ENCODE data around the gene CRYBG1.

CRYBG1 gene

DNA sequence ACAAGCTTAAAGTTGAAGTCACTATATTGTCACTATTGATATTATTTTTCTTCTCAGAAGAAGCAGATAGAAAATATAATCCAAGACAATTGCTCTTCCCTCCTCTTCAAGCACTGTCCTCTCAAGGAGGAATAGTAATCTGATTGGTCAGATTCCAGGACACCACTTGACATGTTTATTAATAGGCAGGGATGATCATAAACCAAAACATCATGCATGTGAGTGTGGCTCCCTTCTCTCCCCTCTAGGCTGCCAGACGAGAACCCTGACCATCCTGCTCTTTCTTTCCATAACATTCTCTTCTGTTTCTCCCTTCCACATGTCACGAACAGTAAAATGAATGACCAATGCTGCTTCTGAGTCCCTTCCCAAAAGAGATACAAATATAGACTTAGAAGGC, 42.5 kb upstream of the CRYBG1 start:
- no peak for DNase-seq (ENCODE audit: low spot score)
- Histone ChIP-seq H3K27me3 (ENCODE audit: control insufficient read depth in 3 of 3, insufficient read depth in 3 of 3, low read depth in 1 of 3, low read length in 3 of 3) (no peaks in the 10 kb centered on the region), H4K8ac (ENCODE audit: low read depth, low read length) (no peak overlapping the region), H2AFZ (ENCODE audit: low read length) (no peak overlapping the region), H3K4me2 (ENCODE audit: insufficient read depth, low read length, poor library complexity, severe bottlenecking) (no peak overlapping the region), H2AK5ac (ENCODE audit: low read depth, low read length) (no peak overlapping the region), H3K79me1 (ENCODE audit: low read depth, low read length) (peaks cover 2% of the 10 kb centered on the region), H2BK5ac (ENCODE audit: low read length) (no peak overlapping the region), H3K4ac (ENCODE audit: low read length) (no peak overlapping the region), H2BK15ac (ENCODE audit: low read length) (no peak overlapping the region), H3K36me3 (replicated peaks in 1 of 2; ENCODE audit: control insufficient read depth in 2 of 2, insufficient read depth in 2 of 2, low read length in 2 of 2) (peaks cover 0 to 31% of the 10 kb centered on the region in 2 donors), H3K14ac (ENCODE audit: low read length) (no peak overlapping the region), H3K4me1 (ENCODE audit: control insufficient read depth in 2 of 2, insufficient read depth in 1 of 2, low read depth in 1 of 2, low read length in 2 of 2) (no peaks in the 10 kb centered on the region), H4K91ac (ENCODE audit: low read depth, low read length, poor library complexity) (no peak overlapping the region), H2BK12ac (ENCODE audit: low read length) (no peak overlapping the region), H3K4me3 (ENCODE audit: low read length in 2 of 2) (no peak overlapping the region), H3K27ac (replicated peaks; ENCODE audit: low read length) (no peak overlapping the region), H2BK120ac (ENCODE audit: low read depth, low read length) (no peak overlapping the region), H3K18ac (ENCODE audit: low read length) (no peak overlapping the region), H3K9ac (ENCODE audit: low read depth, low read length, poor library complexity) (no peak overlapping the region), H3K23ac (ENCODE audit: low read depth, low read length, poor library complexity) (no peak overlapping the region), H3K9me3 (replicated peaks in 1 of 2; ENCODE audit: control insufficient read depth in 2 of 2, insufficient read depth in 1 of 2, low read depth in 1 of 2, low read length in 2 of 2) (no peaks in the 10 kb centered on the region)
- no CpG with 5 or more reads among the region's 2 CpGs for WGBS, 2 donors (ENCODE audit: extremely low coverage in 2 of 2, insufficient read length in 2 of 2, insufficient replicate concordance in 1 of 2)

- Histone ChIP-seq H3K14ac (ENCODE audit: low read length) (no peak overlapping the region), H3K4me1 (ENCODE audit: control insufficient read depth in 2 of 2, insufficient read depth in 1 of 2, low read depth in 1 of 2, low read length in 2 of 2) (no peaks in the 10 kb centered on the region), H3K9me3 (replicated peaks in 1 of 2; ENCODE audit: control insufficient read depth in 2 of 2, insufficient read depth in 1 of 2, low read depth in 1 of 2, low read length in 2 of 2) (no peaks in the 10 kb centered on the region), H3K79me1 (ENCODE audit: low read depth, low read length) (peaks cover 4% of the 10 kb centered on the region), H3K27me3 (ENCODE audit: control insufficient read depth in 3 of 3, insufficient read depth in 3 of 3, low read depth in 1 of 3, low read length in 3 of 3) (no peaks in the 10 kb centered on the region), H2BK12ac (ENCODE audit: low read length) (no peak overlapping the region), H3K23ac (ENCODE audit: low read depth, low read length, poor library complexity) (no peak overlapping the region), H3K4ac (ENCODE audit: low read length) (no peak overlapping the region), H2AFZ (ENCODE audit: low read length) (no peak overlapping the region), H2BK120ac (ENCODE audit: low read depth, low read length) (no peak overlapping the region), H3K18ac (ENCODE audit: low read length) (no peak overlapping the region), H2BK15ac (ENCODE audit: low read length) (no peak overlapping the region), H2BK5ac (ENCODE audit: low read length) (no peak overlapping the region), H4K91ac (ENCODE audit: low read depth, low read length, poor library complexity) (no peak overlapping the region), H3K9ac (ENCODE audit: low read depth, low read length, poor library complexity) (no peak overlapping the region), H2AK5ac (ENCODE audit: low read depth, low read length) (no peak overlapping the region), H3K4me3 (ENCODE audit: low read length in 2 of 2) (no peak overlapping the region), H4K8ac (ENCODE audit: low read depth, low read length) (no peak overlapping the region), H3K27ac (replicated peaks; ENCODE audit: low read length) (no peak overlapping the region), H3K36me3 (replicated peaks in 1 of 2; ENCODE audit: control insufficient read depth in 2 of 2, insufficient read depth in 2 of 2, low read length in 2 of 2) (peaks cover 0 to 23% of the 10 kb centered on the region in 2 donors), H3K4me2 (ENCODE audit: insufficient read depth, low read length, poor library complexity, severe bottlenecking) (no peak overlapping the region)
- DNase-seq (ENCODE audit: low spot score): no peak
Observed at GRCh38 chr6:106318851-106319250, 41.7 kb upstream of the CRYBG1 start.

DNA sequence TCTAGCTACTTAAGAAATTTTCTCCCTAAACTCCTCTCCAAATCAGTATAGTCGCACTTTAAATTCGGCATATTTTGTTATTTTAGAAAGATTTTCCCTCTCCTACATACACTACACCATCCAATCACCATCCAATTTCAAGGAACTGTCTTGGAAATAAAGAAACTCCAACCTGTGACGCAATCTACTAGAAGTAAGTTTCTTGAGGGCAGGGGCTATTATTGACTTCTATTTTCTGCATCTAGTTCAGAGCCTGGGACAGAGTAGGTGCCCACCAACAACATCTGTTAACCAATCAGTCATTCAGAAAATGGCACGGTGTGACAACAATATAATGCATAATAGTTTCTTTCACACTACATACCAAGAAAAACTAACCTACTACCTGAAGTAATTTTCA, 38.6 kb upstream of the CRYBG1 start:
- Histone ChIP-seq H2AK5ac (ENCODE audit: low read depth, low read length) (no peak overlapping the region), H2BK15ac (ENCODE audit: low read length) (no peak overlapping the region), H3K27me3 (ENCODE audit: control insufficient read depth in 3 of 3, insufficient read depth in 3 of 3, low read depth in 1 of 3, low read length in 3 of 3) (no peaks in the 10 kb centered on the region), H3K18ac (ENCODE audit: low read length) (no peak overlapping the region), H2BK12ac (ENCODE audit: low read length) (no peak overlapping the region), H2AFZ (ENCODE audit: low read length) (no peak overlapping the region), H3K4me3 (ENCODE audit: low read length in 2 of 2) (no peak overlapping the region), H4K8ac (ENCODE audit: low read depth, low read length) (no peak overlapping the region), H4K91ac (ENCODE audit: low read depth, low read length, poor library complexity) (no peak overlapping the region), H3K4me1 (ENCODE audit: control insufficient read depth in 2 of 2, insufficient read depth in 1 of 2, low read depth in 1 of 2, low read length in 2 of 2) (no peaks in the 10 kb centered on the region), H3K14ac (ENCODE audit: low read length) (no peak overlapping the region), H3K27ac (replicated peaks; ENCODE audit: low read length) (no peak overlapping the region), H3K79me1 (ENCODE audit: low read depth, low read length) (peaks cover 5% of the 10 kb centered on the region), H3K9me3 (replicated peaks in 1 of 2; ENCODE audit: control insufficient read depth in 2 of 2, insufficient read depth in 1 of 2, low read depth in 1 of 2, low read length in 2 of 2) (no peaks in the 10 kb centered on the region), H3K36me3 (replicated peaks in 1 of 2; ENCODE audit: control insufficient read depth in 2 of 2, insufficient read depth in 2 of 2, low read length in 2 of 2) (no peaks in the 10 kb centered on the region), H3K4me2 (ENCODE audit: insufficient read depth, low read length, poor library complexity, severe bottlenecking) (no peak overlapping the region), H2BK120ac (ENCODE audit: low read depth, low read length) (no peak overlapping the region), H3K9ac (ENCODE audit: low read depth, low read length, poor library complexity) (no peak overlapping the region), H3K23ac (ENCODE audit: low read depth, low read length, poor library complexity) (no peak overlapping the region), H3K4ac (ENCODE audit: low read length) (no peak overlapping the region), H2BK5ac (ENCODE audit: low read length) (no peak overlapping the region)
- no peak for DNase-seq (ENCODE audit: low spot score)
- WGBS, 2 donors (ENCODE audit: extremely low coverage in 2 of 2, insufficient read length in 2 of 2, insufficient replicate concordance in 1 of 2): no CpG with 5 or more reads among the region's 4 CpGs

DNA sequence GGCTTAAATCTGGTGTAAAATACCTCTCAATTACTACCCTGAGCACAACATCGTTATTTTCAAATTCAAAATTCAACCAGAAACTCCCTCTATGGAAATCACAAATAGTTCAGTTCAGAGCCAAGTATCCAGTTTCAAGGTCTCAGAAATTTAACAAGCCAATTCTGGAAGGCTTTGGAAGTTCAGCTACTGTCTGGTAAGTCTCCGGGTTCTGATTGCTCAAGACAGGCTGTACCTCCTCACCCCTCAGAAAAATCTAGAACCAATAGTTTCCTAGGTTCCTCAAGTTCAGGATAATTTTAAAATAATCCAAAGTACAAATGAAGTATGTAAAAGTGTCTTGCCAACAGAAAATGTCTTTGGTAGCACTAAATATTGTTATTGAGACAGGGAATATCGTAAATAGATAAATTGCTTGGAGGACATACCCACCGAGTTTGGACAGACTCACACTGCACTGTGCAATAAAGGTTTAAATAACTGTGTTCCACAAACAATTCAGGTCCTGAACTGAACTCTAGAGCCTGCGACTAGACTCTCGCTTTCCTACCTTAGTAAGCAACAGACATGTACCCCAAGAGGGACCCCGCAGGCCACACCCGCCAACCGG, 35.7 kb upstream of the CRYBG1 start:
- Histone ChIP-seq H3K4me3 (ENCODE audit: low read length in 2 of 2) (peak overlapping the region; percentile 84 to 91), H3K36me3 (replicated peaks in 1 of 2; ENCODE audit: control insufficient read depth in 2 of 2, insufficient read depth in 2 of 2, low read length in 2 of 2) (no peaks in the 10 kb centered on the region), H2BK12ac (ENCODE audit: low read length) (no peak overlapping the region), H2BK15ac (ENCODE audit: low read length) (no peak overlapping the region), H3K79me1 (ENCODE audit: low read depth, low read length) (peaks cover 5% of the 10 kb centered on the region), H3K23ac (ENCODE audit: low read depth, low read length, poor library complexity) (peak overlapping the region; percentile 97), H3K18ac (ENCODE audit: low read length) (peak overlapping the region; percentile 96), H3K4ac (ENCODE audit: low read length) (no peak overlapping the region), H3K9ac (ENCODE audit: low read depth, low read length, poor library complexity) (peak overlapping the region; percentile 64), H2BK5ac (ENCODE audit: low read length) (no peak overlapping the region), H2BK120ac (ENCODE audit: low read depth, low read length) (no peak overlapping the region), H4K91ac (ENCODE audit: low read depth, low read length, poor library complexity) (no peak overlapping the region), H3K27ac (replicated peaks; ENCODE audit: low read length) (peak overlapping the region; percentile 92), H3K4me2 (ENCODE audit: insufficient read depth, low read length, poor library complexity, severe bottlenecking) (peak overlapping the region; percentile 42), H3K27me3 (ENCODE audit: control insufficient read depth in 3 of 3, insufficient read depth in 3 of 3, low read depth in 1 of 3, low read length in 3 of 3) (peaks cover 0 to 16% (median 0%) of the 10 kb centered on the region in 3 experiments), H3K9me3 (replicated peaks in 1 of 2; ENCODE audit: control insufficient read depth in 2 of 2, insufficient read depth in 1 of 2, low read depth in 1 of 2, low read length in 2 of 2) (no peaks in the 10 kb centered on the region), H2AFZ (ENCODE audit: low read length) (peak overlapping the region; percentile 97), H3K4me1 (ENCODE audit: control insufficient read depth in 2 of 2, insufficient read depth in 1 of 2, low read depth in 1 of 2, low read length in 2 of 2) (no peaks in the 10 kb centered on the region), H4K8ac (ENCODE audit: low read depth, low read length) (no peak overlapping the region), H3K14ac (ENCODE audit: low read length) (no peak overlapping the region), H2AK5ac (ENCODE audit: low read depth, low read length) (no peak overlapping the region)
- DNase-seq (ENCODE audit: low spot score): no peak
- WGBS, 2 donors (ENCODE audit: extremely low coverage in 2 of 2, insufficient read length in 2 of 2, insufficient replicate concordance in 1 of 2): no CpG with 5 or more reads among the region's 9 CpGs

All from neuronal stem cell (in vitro differentiated cells).